ENCODE data around the gene XRCC3. TPM values are rescaled to one million over a fixed set of nuclear protein-coding genes. Genes with fewer than 3 reads are reported as not detected.

XRCC3 gene
- 14.1 TPM for polyA plus RNA-seq (2012; ENCODE audit: insufficient read depth, insufficient read length, low read depth)

GRCh38 chr14:103715052-103716000, at the start of gene XRCC3, which contains the start of gene ZFYVE21:
Gene XRCC3 (minus strand): TSS chr14:103715451. CDS start chr14:103711087, 4,364 bp downstream.
Gene ZFYVE21 (plus strand): TSS chr14:103715810. CDS start chr14:103715842, 32 bp downstream.
- no peaks in the 10 kb centered on the region for H3K9me3 ChIP-seq
- H3K4me3 ChIP-seq (ENCODE audit: low read depth, low read length), result peak within 1 kb of the TSS; percentile 76
- peaks cover 3% of the 10 kb centered on the region; the same call in 1 of the 2 replicates for H3K4me1 ChIP-seq
- peaks cover 5% of the 10 kb centered on the region; the same call in 1 of the 2 replicates for H3K36me3 ChIP-seq
- DNase-seq, result peak; percentile 100
- H3K27me3 ChIP-seq, result no peaks in the 10 kb centered on the region
- TF ChIP-seq CTCF (IDR thresholded peaks at IDR 0.05; ENCODE audit: low read depth, low read length), result no peak

- Histone ChIP-seq H3K9me3 (no peaks in the 10 kb centered on the region), H3K4me1 (peaks cover 6% of the 10 kb centered on the region; the same call in 1 of the 2 replicates), H3K36me3 (peaks cover 32% of the 10 kb centered on the region), H3K27me3 (no peaks in the 10 kb centered on the region), H3K4me3 (ENCODE audit: low read depth, low read length) (no peak overlapping the region)
- DNase-seq, result no peak
- TF ChIP-seq CTCF (IDR thresholded peaks at IDR 0.05; ENCODE audit: low read depth, low read length), result no peak
These were observed 48.7 kb upstream of the XRCC3 start for GRCh38 chr14:103763730-103764488.

- Histone ChIP-seq H3K4me3 (ENCODE audit: low read depth, low read length) (no peak overlapping the region), H3K27me3 (no peaks in the 10 kb centered on the region), H3K4me1 (peaks cover 6% of the 10 kb centered on the region; the same call in 1 of the 2 replicates), H3K9me3 (no peaks in the 10 kb centered on the region), H3K36me3 (peaks cover 36% of the 10 kb centered on the region)
- TF ChIP-seq CTCF (IDR thresholded peaks at IDR 0.05; ENCODE audit: low read depth, low read length), result no peak
- no peak for DNase-seq
These were observed 47.3 kb upstream of the XRCC3 start for GRCh38 chr14:103762541-103762940.

- DNase-seq, result no peak
- H3K4me3 ChIP-seq (ENCODE audit: low read depth, low read length), result no peak overlapping the region
- TF ChIP-seq CTCF (IDR thresholded peaks at IDR 0.05; ENCODE audit: low read depth, low read length), result no peak
- peaks cover 6% of the 10 kb centered on the region; the same call in 1 of the 2 replicates for H3K4me1 ChIP-seq
- no peaks in the 10 kb centered on the region for H3K27me3 ChIP-seq
- peaks cover 41% of the 10 kb centered on the region for H3K36me3 ChIP-seq
- no peaks in the 10 kb centered on the region for H3K9me3 ChIP-seq
These were observed 46.8 kb upstream of the XRCC3 start for GRCh38 chr14:103762036-103762435.

GRCh38 chr14:103758059-103758776, 43.0 kb upstream of the XRCC3 start:
- no peak overlapping the region for H3K4me3 ChIP-seq (ENCODE audit: low read depth, low read length)
- H3K4me1 ChIP-seq, result peaks cover 6% of the 10 kb centered on the region; the same call in 1 of the 2 replicates
- H3K36me3 ChIP-seq, result peaks cover 37% of the 10 kb centered on the region
- DNase-seq, result no peak
- no peaks in the 10 kb centered on the region for H3K9me3 ChIP-seq
- no peaks in the 10 kb centered on the region for H3K27me3 ChIP-seq
- TF ChIP-seq CTCF (IDR thresholded peaks at IDR 0.05; ENCODE audit: low read depth, low read length), result no peak
